PC-3 (cell line): ENCODE data around the gene S100A16. TPM values are rescaled to one million over a fixed set of nuclear protein-coding genes. Genes with fewer than 3 reads are reported as not detected.
"Not testable (repeated sequence)": the region's sequence is repeated elsewhere in the genome, so short reads cannot be mapped to it uniquely, and the experiment has no call there.

Experiments
- ATAC-seq: fragments of 200-7000 bp; cut with Tn5 transposase; 2 replicates; pipeline ENCODE4 v1.9.1; 2020; ENCODE audit warnings: mild to moderate bottlenecking, moderate library complexity
- BruUV-seq: library from RNA; stranded (reverse); fragments of 400-500 nt; replicated peaks from 2 replicates; lab custom pipeline; 2021; lab: Mats Ljungman, UMichigan
- CTCF ChIA-PET: fragments of 300-600 bp; sonication (Branson Sonifier 250); formaldehyde crosslinking; loops from one replicate; lab custom pipeline; 2022; ENCODE audit warnings: antibody characterized with exemption; lab: Charles Lee
- POLR2A ChIA-PET: fragments of 300-600 bp; sonication (Branson Sonifier 250); formaldehyde crosslinking; loops from one replicate; lab custom pipeline; 2022; ENCODE audit warnings: antibody characterized with exemption; ENCODE audit not compliant: unreplicated experiment; lab: Charles Lee
- DNase-seq: peaks from one replicate; pipeline ENCODE4 v3.0.0-alpha.2; 2015
- H2AFZ ChIP-seq: fragments of 300-600 bp; sonication (generic); 2 replicates; pipeline ENCODE4 v1.6.0; 2016; ENCODE audit warnings: antibody characterized with exemption, low read length
- H3F3A ChIP-seq: fragments of 300-600 bp; sonication (generic); one replicate; pipeline ENCODE4 v1.6.0; 2017; ENCODE audit warnings: antibody characterized with exemption, low read length, control low read depth, mild to moderate bottlenecking; ENCODE audit not compliant: unreplicated experiment
- H3K27ac ChIP-seq: fragments of 300-600 bp; sonication (generic); 2 replicates; pipeline ENCODE4 v1.5.1; 2016; ENCODE audit warnings: mild to moderate bottlenecking, low read length
- H3K27me3 ChIP-seq: fragments of 300-600 bp; sonication (generic); 2 replicates; pipeline ENCODE4 v1.6.1; 2016; ENCODE audit warnings: low read length, mixed read lengths
- H3K36me3 ChIP-seq: fragments of 300-600 bp; sonication (generic); 2 replicates; pipeline ENCODE4 v1.6.1; 2016; ENCODE audit warnings: low read depth, mixed run types, low read length, mixed read lengths
- H3K4me1 ChIP-seq: fragments of 300-600 bp; sonication (generic); 2 replicates; pipeline ENCODE4 v1.5.1; 2016; ENCODE audit warnings: low read length; ENCODE audit not compliant: insufficient read depth
- H3K4me2 ChIP-seq: fragments of 300-600 bp; sonication (generic); 2 replicates; pipeline ENCODE4 v1.6.0; 2016; ENCODE audit warnings: low read length
- H3K4me3 ChIP-seq: fragments of 300-600 bp; sonication (generic); 2 replicates; pipeline ENCODE4 v1.5.1; 2016; ENCODE audit warnings: mild to moderate bottlenecking, low read length, mixed read lengths
- H3K79me2 ChIP-seq: fragments of 300-600 bp; sonication (generic); 2 replicates; pipeline ENCODE4 v1.6.1; 2017; ENCODE audit warnings: low read length, mixed read lengths
- H3K9ac ChIP-seq: fragments of 300-600 bp; sonication (generic); 2 replicates; pipeline ENCODE4 v1.6.0; 2016; ENCODE audit warnings: mild to moderate bottlenecking, low read length
- H3K9me2 ChIP-seq: fragments of 300-600 bp; sonication (generic); replicated peaks from 2 replicates; pipeline ENCODE4 v1.6.1; 2016; ENCODE audit warnings: mixed run types, low read length, mixed read lengths
- H3K9me3 ChIP-seq: fragments of 300-600 bp; sonication (generic); 2 replicates; pipeline ENCODE4 v1.6.1; 2016; ENCODE audit warnings: low read length, mixed read lengths
- H4K20me1 ChIP-seq: fragments of 300-600 bp; sonication (generic); 2 replicates; pipeline ENCODE4 v1.6.1; 2016; ENCODE audit warnings: low read length, mixed read lengths
- EZH2 ChIP-seq: fragments of 300-600 bp; sonication (generic); IDR thresholded peaks from one replicate; pipeline ENCODE4 v1.6.1; 2017; ENCODE audit warnings: antibody characterized with exemption, mild to moderate bottlenecking, low read length; ENCODE audit not compliant: unreplicated experiment
- EZH2phosphoT487 ChIP-seq: fragments of 300-600 bp; sonication (generic); IDR thresholded peaks from 2 replicates; pipeline ENCODE4 v1.6.1; 2018; ENCODE audit warnings: mild to moderate bottlenecking, antibody characterized with exemption, low read length, borderline replicate concordance
- intact Hi-C: fragments of 100-400 bp; cut with micrococcal nuclease; formaldehyde crosslinking; loops from 2 replicates; pipeline ENCODE4 v1.9.0; 2023
- total RNA-seq: library from RNA; depleted of rRNA; stranded (reverse); fragments of >200 nt; gene quantifications from 2 replicates; pipeline ENCODE4 v1.2.3, GENCODE V29; 2014
- TF ChIP-seq, protein P1 (sequence below): fragments of 300-600 bp; sonication (generic); conservative IDR thresholded peaks from 2 replicates; pipeline ENCODE4 v1.5.1; 2017; ENCODE audit warnings: antibody characterized with exemption, low read depth, mild to moderate bottlenecking, low read length

The S100A16 gene
- total RNA-seq, 1 experiment from 2014 or later, result 1,254 TPM

DNA sequence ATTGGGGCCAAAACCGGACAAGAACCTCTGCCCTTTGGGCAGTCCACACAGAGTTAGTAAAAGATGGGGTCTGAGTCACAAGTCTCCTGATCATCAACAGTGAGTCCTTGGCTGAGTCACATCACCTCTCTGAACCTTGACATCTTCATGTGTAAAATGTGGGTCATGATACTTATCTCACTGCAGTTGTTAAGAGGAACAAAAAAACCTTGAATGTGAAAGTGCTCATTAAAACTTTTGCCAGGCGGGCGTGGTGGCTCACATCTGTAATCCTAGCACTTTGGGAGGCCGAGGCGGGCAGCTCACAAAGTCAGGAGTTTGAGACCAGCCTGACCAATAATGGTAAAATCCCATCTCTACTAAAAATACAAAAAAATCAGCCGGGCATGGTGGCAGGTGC, 15.7 kb downstream of the S100A16 start:
- Histone ChIP-seq H3K9ac (no peak overlapping the region), H3K79me2 (no peaks in the 10 kb centered on the region), H3K4me3 (no peak overlapping the region), H3K36me3 (peaks cover 4% of the 10 kb centered on the region; the same call in 1 of the 2 replicates), H3K9me2 (no peaks in the 10 kb centered on the region), H3K27me3 (no peaks in the 10 kb centered on the region), H3K4me1 (no peaks in the 10 kb centered on the region), H4K20me1 (no peaks in the 10 kb centered on the region), H3F3A (no peaks in the 10 kb centered on the region), H3K4me2 (no peak overlapping the region), H3K9me3 (no peaks in the 10 kb centered on the region), H2AFZ (no peak overlapping the region), H3K27ac (peak overlapping the region; percentile 7; the same call in 1 of the 2 replicates)
- no TSS peak for BruUV-seq
- TF ChIP-seq EZH2 (no peak), EZH2phosphoT487 (no peak)
- TF ChIP-seq, protein P1, sequence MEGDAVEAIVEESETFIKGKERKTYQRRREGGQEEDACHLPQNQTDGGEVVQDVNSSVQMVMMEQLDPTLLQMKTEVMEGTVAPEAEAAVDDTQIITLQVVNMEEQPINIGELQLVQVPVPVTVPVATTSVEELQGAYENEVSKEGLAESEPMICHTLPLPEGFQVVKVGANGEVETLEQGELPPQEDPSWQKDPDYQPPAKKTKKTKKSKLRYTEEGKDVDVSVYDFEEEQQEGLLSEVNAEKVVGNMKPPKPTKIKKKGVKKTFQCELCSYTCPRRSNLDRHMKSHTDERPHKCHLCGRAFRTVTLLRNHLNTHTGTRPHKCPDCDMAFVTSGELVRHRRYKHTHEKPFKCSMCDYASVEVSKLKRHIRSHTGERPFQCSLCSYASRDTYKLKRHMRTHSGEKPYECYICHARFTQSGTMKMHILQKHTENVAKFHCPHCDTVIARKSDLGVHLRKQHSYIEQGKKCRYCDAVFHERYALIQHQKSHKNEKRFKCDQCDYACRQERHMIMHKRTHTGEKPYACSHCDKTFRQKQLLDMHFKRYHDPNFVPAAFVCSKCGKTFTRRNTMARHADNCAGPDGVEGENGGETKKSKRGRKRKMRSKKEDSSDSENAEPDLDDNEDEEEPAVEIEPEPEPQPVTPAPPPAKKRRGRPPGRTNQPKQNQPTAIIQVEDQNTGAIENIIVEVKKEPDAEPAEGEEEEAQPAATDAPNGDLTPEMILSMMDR, result no peak
- CTCF ChIA-PET, result no interaction called here
- ATAC-seq (peak; percentile 32), DNase-seq (peak; percentile 59)
- POLR2A ChIA-PET, result interaction anchor here (0.7 kb wide), 1 partner anchor 10 kb away, joined by 7 read pairs; no protein-coding TSS in a partner anchor
- intact Hi-C loops, result no loop called here

DNA sequence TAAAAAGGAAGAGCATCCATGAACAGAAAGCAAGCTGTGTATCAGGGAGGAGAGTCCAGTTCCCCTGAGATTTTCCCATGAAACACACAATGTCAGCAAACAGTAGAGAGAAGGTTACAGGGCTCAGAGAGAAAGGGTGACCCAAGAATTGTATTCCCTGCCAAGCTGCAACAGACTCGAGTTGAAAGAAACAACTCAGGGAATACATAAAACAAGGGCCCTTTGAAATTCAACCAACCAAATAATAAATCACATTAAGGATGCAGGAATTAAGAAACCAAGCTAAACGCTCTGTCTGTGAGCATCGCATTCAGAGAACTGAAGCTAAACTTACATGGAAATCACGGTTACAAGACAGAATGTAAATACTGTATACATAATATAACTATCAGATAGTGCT, 20.2 kb downstream of the S100A16 start:
- Histone ChIP-seq H2AFZ (no peak overlapping the region), H4K20me1 (no peaks in the 10 kb centered on the region), H3K9ac (no peak overlapping the region), H3K9me3 (no peaks in the 10 kb centered on the region), H3K36me3 (no peaks in the 10 kb centered on the region), H3K27me3 (no peaks in the 10 kb centered on the region), H3K4me2 (no peak overlapping the region), H3K9me2 (no peaks in the 10 kb centered on the region), H3K4me3 (no peak overlapping the region), H3K79me2 (no peaks in the 10 kb centered on the region), H3F3A (no peaks in the 10 kb centered on the region), H3K27ac (no peak overlapping the region), H3K4me1 (peaks cover 1% of the 10 kb centered on the region; the same call in 1 of the 2 replicates)
- CTCF ChIA-PET, result no interaction called here
- ATAC-seq, result no peak
- TF ChIP-seq, protein P1, result no peak
- TF ChIP-seq EZH2, result no peak
- no peak for TF ChIP-seq EZH2phosphoT487
- no TSS peak for BruUV-seq
- POLR2A ChIA-PET, result interaction anchor here (0.6 kb wide), 1 partner anchor 1423 kb away, joined by 3 read pairs; no protein-coding TSS in a partner anchor
- no peak for DNase-seq
- intact Hi-C loops, result no loop called here

DNA sequence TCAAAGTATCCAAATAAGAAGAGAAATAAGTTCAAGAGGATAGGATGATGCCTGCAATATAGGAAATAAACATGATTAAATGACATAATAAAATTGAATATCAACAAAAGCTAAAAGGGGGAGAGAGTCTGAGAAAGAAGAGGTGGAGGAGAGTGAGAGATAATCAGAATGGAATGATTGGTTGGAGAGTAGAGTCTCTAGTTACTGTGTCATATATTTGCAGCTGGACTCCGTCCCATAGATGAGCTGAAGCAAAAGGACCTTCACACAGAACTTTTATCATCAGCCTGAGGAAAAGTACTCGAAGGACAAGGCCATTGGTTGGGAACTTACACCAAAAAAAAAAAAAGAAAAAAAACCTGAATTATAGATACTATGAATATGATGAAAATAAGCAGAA, 24.5 kb downstream of the S100A16 start:
- no peak for DNase-seq
- no peaks in the 10 kb centered on the region for H3K27me3 ChIP-seq
- H3K79me2 ChIP-seq, result no peaks in the 10 kb centered on the region
- H3K9me3 ChIP-seq, result no peaks in the 10 kb centered on the region
- H3K4me1 ChIP-seq, result peaks cover 10% of the 10 kb centered on the region
- intact Hi-C loops, result no loop called here
- BruUV-seq, result no TSS peak
- no peaks in the 10 kb centered on the region for H3F3A ChIP-seq
- H3K36me3 ChIP-seq, result no peaks in the 10 kb centered on the region
- TF ChIP-seq, protein P1, result no peak
- no peak for TF ChIP-seq EZH2
- H3K27ac ChIP-seq, result no peak overlapping the region
- POLR2A ChIA-PET, result no interaction called here
- CTCF ChIA-PET, result no interaction called here
- H2AFZ ChIP-seq, result no peak overlapping the region
- H4K20me1 ChIP-seq, result no peaks in the 10 kb centered on the region
- no peaks in the 10 kb centered on the region for H3K9me2 ChIP-seq
- H3K4me2 ChIP-seq, result no peak overlapping the region
- no peak overlapping the region for H3K9ac ChIP-seq
- ATAC-seq, result no peak
- no peak overlapping the region for H3K4me3 ChIP-seq

DNA sequence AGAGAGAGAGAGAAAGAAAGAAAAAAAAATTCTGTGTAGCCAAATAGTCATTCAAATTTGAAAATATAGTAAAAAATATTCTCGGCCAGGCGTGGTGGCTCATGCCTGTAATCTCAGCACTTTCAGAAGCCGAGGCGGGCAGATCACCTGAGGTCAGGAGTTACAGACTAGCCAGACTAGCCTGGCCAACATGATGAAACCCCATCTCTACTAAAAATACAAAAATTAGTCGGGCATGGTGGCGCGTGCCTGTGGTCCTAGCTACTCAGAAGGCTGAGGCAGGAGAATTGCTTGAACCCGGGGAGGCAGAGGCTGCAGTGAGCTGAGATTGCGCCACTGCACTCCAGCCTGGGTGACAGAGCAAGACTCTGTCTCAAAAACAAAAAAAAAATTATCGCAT, 24.9 kb downstream of the S100A16 start:
- not testable (repeated sequence) for H2AFZ ChIP-seq, H4K20me1 ChIP-seq

More for the DNA sequence above, 24.9 kb downstream of the S100A16 start:
- BruUV-seq, H3K27ac ChIP-seq, H3K4me3 ChIP-seq, POLR2A ChIA-PET, H3K9ac ChIP-seq, DNase-seq, H3K9me2 ChIP-seq, H3K27me3 ChIP-seq, CTCF ChIA-PET, H3K4me2 ChIP-seq, H3K9me3 ChIP-seq, ATAC-seq, H3F3A ChIP-seq, H3K4me1 ChIP-seq, H3K79me2 ChIP-seq, intact Hi-C loops, H3K36me3 ChIP-seq: not testable (repeated sequence)
